GM19023 (cell line): Measurements from ENCODE around the gene TVP23A.
"Not testable (repeated sequence)": the region's sequence is repeated elsewhere in the genome, so short reads cannot be mapped to it uniquely, and the experiment has no call there.

Experiments
- ATAC-seq: cut with Tn5 transposase; IDR thresholded peaks from one replicate; pipeline ENCODE4 v1.9.1; 2021; ENCODE audit warnings: mild to moderate bottlenecking, moderate library complexity; ENCODE audit not compliant: unreplicated experiment

TVP23A gene

GRCh38 chr16:10836174-10836853, 17.7 kb upstream of the TVP23A start:
- no peak for ATAC-seq

- peak; percentile 49 for ATAC-seq
Measured at GRCh38 chr16:10835281-10835931, 16.8 kb upstream of the TVP23A start.

GRCh38 chr16:10834766-10835165, 16.2 kb upstream of the TVP23A start:
- no peak for ATAC-seq

GRCh38 chr16:10834130-10834529, 15.5 kb upstream of the TVP23A start:
- no peak for ATAC-seq

- ATAC-seq = no peak
Measured at GRCh38 chr16:10833271-10833670, 14.7 kb upstream of the TVP23A start.

GRCh38 chr16:10831894-10832886, 13.6 kb upstream of the TVP23A start:
- ATAC-seq = no peak

GRCh38 chr16:10830240-10830639, 11.6 kb upstream of the TVP23A start:
- not testable (repeated sequence) for ATAC-seq

- not testable (repeated sequence) for ATAC-seq
Measured at GRCh38 chr16:10829390-10830098, 10.9 kb upstream of the TVP23A start.

- no peak for ATAC-seq
Measured at GRCh38 chr16:10828851-10829366, 10.3 kb upstream of the TVP23A start.

GRCh38 chr16:10827691-10828341, 9.2 kb upstream of the TVP23A start:
- ATAC-seq = no peak

- ATAC-seq = no peak
Measured at GRCh38 chr16:10824111-10824893, 5.7 kb upstream of the TVP23A start.

GRCh38 chr16:10822702-10823101, 4.1 kb upstream of the TVP23A start:
- no peak for ATAC-seq

- ATAC-seq = no peak
Measured at GRCh38 chr16:10820546-10820945, 2.0 kb upstream of the TVP23A start.

GRCh38 chr16:10817514-10817913, 1.1 kb downstream of the TVP23A start:
- no peak for ATAC-seq

- ATAC-seq = no peak
Measured at GRCh38 chr16:10813099-10813455, 5.5 kb downstream of the TVP23A start.

- peak; percentile 71 for ATAC-seq
Measured at GRCh38 chr16:10812312-10813098, 6.1 kb downstream of the TVP23A start.

GRCh38 chr16:10809706-10810105, 8.9 kb downstream of the TVP23A start:
- no peak for ATAC-seq

GRCh38 chr16:10808850-10809249, 9.7 kb downstream of the TVP23A start:
- ATAC-seq = no peak

- no peak for ATAC-seq
Measured at GRCh38 chr16:10808218-10808617, 10.4 kb downstream of the TVP23A start.
